Measurements from ENCODE around the gene THPO.

- TF ChIP-seq POLR2A (IDR thresholded peaks at IDR 0.05; ENCODE audit: low read depth, low read length) (no peak), TAF1 (IDR thresholded peaks at IDR 0.05; ENCODE audit: borderline replicate concordance, low read depth, low read length) (no peak), POLR2AphosphoS5 (IDR thresholded peaks at IDR 0.05; ENCODE audit: low read depth, low read length) (no peak)
Measured at GRCh38 chr3:184417619-184418327, 39.8 kb upstream of the THPO start.
